Measurements from ENCODE around the gene TMEM131.
"Not testable (repeated sequence)": the region's sequence is repeated elsewhere in the genome, so short reads cannot be mapped to it uniquely, and the experiment has no call there.

The TMEM131 gene

DNA sequence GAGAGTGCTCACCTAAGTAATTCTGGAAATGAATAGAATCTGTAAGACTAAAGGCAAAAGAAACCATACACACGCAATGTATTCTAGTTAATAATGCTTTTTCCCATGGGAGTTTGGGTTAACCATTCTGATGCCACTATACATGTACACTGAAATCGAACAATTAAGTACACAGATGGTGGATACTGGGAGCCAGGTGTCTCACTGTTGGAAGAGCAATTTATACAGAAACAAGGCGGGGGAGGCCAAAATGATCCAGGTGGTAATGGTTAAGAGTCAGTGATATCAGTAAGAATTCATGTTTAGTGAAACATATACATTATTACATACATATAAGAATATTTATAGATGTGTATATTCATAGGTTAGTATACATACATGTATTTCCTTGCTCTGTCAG lies 67.2 kb downstream of the TMEM131 start:
- Histone ChIP-seq H3K4me1 (ENCODE audit: control insufficient read depth, insufficient read depth, low read length) (peaks cover 9% of the 10 kb centered on the region), H3K9me3 (ENCODE audit: control insufficient read depth, insufficient read depth, low read depth, low read length) (no peaks in the 10 kb centered on the region), H3K27me3 (ENCODE audit: control insufficient read depth, insufficient read depth, low read length) (no peaks in the 10 kb centered on the region), H3K9ac (ENCODE audit: low read length) (no peak overlapping the region), H3K36me3 (ENCODE audit: control insufficient read depth, insufficient read depth, low read length) (peaks cover 13% of the 10 kb centered on the region), H3K27ac (ENCODE audit: low read depth, low read length) (no peak overlapping the region), H3K4me3 (ENCODE audit: low read depth, low read length) (no peak overlapping the region)

- Histone ChIP-seq H3K27ac (ENCODE audit: low read depth, low read length) (no peak overlapping the region), H3K27me3 (ENCODE audit: control insufficient read depth, insufficient read depth, low read length) (no peaks in the 10 kb centered on the region), H3K4me1 (ENCODE audit: control insufficient read depth, insufficient read depth, low read length) (peaks cover 9% of the 10 kb centered on the region), H3K9ac (ENCODE audit: low read length) (no peak overlapping the region), H3K4me3 (ENCODE audit: low read depth, low read length) (no peak overlapping the region), H3K9me3 (ENCODE audit: control insufficient read depth, insufficient read depth, low read depth, low read length) (no peaks in the 10 kb centered on the region), H3K36me3 (ENCODE audit: control insufficient read depth, insufficient read depth, low read length) (peaks cover 13% of the 10 kb centered on the region)
Observed at GRCh38 chr2:97926946-97927345, 68.8 kb downstream of the TMEM131 start.

DNA sequence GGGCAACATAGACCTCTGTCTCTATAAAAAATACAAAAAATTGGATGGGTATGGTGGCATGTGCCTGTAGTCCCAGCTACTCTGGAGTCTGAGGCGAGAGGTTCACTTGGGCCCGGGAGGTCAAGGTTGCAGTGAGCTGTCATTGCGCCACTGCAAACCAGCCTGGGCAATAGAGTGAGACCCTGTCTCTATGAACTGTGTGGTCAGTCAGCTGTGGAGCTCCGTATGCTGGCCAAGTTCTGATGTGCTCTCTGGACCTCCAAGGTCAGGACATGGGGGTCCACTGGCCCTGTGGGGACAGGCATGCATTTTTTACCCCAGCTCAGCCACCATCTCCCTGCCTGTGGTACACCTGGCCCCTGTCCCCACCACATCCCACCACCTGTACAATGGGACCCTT lies 71.6 kb downstream of the TMEM131 start:
- Histone ChIP-seq H3K4me1 (ENCODE audit: control insufficient read depth, insufficient read depth, low read length) (no peaks in the 10 kb centered on the region), H3K9me3 (ENCODE audit: control insufficient read depth, insufficient read depth, low read depth, low read length) (no peaks in the 10 kb centered on the region), H3K9ac (ENCODE audit: low read length) (no peak overlapping the region), H3K4me3 (ENCODE audit: low read depth, low read length) (no peak overlapping the region), H3K36me3 (ENCODE audit: control insufficient read depth, insufficient read depth, low read length) (peaks cover 13% of the 10 kb centered on the region), H3K27ac (ENCODE audit: low read depth, low read length) (no peak overlapping the region), H3K27me3 (ENCODE audit: control insufficient read depth, insufficient read depth, low read length) (no peaks in the 10 kb centered on the region)

GRCh38 chr2:97919858-97920257 lies 75.9 kb downstream of the TMEM131 start:
- H3K27ac ChIP-seq (ENCODE audit: low read depth, low read length) = no peak overlapping the region
- peaks cover 18% of the 10 kb centered on the region for H3K4me1 ChIP-seq (ENCODE audit: control insufficient read depth, insufficient read depth, low read length)
- no peak overlapping the region for H3K4me3 ChIP-seq (ENCODE audit: low read depth, low read length)
- H3K36me3 ChIP-seq (ENCODE audit: control insufficient read depth, insufficient read depth, low read length) = peaks cover 7% of the 10 kb centered on the region
- no peaks in the 10 kb centered on the region for H3K9me3 ChIP-seq (ENCODE audit: control insufficient read depth, insufficient read depth, low read depth, low read length)
- H3K27me3 ChIP-seq (ENCODE audit: control insufficient read depth, insufficient read depth, low read length) = no peaks in the 10 kb centered on the region
- no peak overlapping the region for H3K9ac ChIP-seq (ENCODE audit: low read length)

DNA sequence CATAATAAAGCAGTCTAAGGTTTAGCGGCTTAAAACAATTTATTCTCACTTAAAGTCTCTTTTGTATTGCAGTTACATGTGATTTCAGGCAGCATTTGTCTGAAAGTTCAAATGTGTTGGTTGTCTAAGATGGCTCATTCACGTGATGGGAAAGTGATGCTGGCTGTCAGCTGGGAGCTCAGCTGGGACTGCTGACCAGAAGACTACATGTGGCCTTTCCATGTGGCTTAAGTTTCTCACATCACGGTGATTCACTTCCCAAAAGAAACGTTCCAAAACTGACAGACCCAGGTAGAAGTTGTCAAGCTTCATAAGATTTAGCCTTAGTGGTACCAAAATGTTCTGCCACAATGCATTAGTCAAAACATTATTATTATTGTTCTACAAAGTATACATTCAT lies 76.9 kb downstream of the TMEM131 start:
- H3K4me3 ChIP-seq (ENCODE audit: low read depth, low read length) = no peak overlapping the region
- H3K36me3 ChIP-seq (ENCODE audit: control insufficient read depth, insufficient read depth, low read length) = no peaks in the 10 kb centered on the region
- no peaks in the 10 kb centered on the region for H3K27me3 ChIP-seq (ENCODE audit: control insufficient read depth, insufficient read depth, low read length)
- H3K27ac ChIP-seq (ENCODE audit: low read depth, low read length) = no peak overlapping the region
- no peaks in the 10 kb centered on the region for H3K9me3 ChIP-seq (ENCODE audit: control insufficient read depth, insufficient read depth, low read depth, low read length)
- H3K9ac ChIP-seq (ENCODE audit: low read length) = no peak overlapping the region
- H3K4me1 ChIP-seq (ENCODE audit: control insufficient read depth, insufficient read depth, low read length) = peaks cover 18% of the 10 kb centered on the region

GRCh38 chr2:97917668-97918067 lies 78.1 kb downstream of the TMEM131 start:
- not testable (repeated sequence) for H3K9me3 ChIP-seq (ENCODE audit: control insufficient read depth, insufficient read depth, low read depth, low read length); H3K4me3 ChIP-seq (ENCODE audit: low read depth, low read length); H3K36me3 ChIP-seq (ENCODE audit: control insufficient read depth, insufficient read depth, low read length); H3K9ac ChIP-seq (ENCODE audit: low read length); H3K27ac ChIP-seq (ENCODE audit: low read depth, low read length); H3K27me3 ChIP-seq (ENCODE audit: control insufficient read depth, insufficient read depth, low read length)
- peaks cover 18% of the 10 kb centered on the region for H3K4me1 ChIP-seq (ENCODE audit: control insufficient read depth, insufficient read depth, low read length)

DNA sequence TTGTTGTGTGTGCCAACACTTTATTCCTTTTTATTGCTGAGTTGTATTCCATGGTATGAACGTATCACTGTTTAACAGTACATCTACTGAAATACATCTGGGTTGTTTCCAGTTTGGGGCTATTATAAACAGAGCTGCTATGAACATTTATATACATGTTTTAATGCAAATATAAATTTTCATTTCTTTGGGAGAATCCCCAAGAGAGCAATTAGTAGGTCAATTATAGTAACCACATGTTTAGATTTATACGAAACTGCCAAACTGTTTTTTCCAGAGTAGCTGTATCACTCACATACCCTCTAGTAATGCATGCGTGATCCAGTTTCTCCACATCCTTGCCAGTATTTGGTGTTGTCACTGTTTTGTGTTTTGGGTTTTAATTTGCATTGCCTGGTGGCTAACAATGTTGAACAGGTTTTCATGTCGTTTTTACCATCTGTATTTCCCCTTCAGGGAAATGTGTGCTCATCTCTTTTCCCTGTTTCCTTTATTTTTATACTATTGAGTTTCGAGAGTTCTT lies 81.0 kb downstream of the TMEM131 start:
- H3K4me3 ChIP-seq (ENCODE audit: low read depth, low read length) = no peak overlapping the region
- H3K9ac ChIP-seq (ENCODE audit: low read length) = no peak overlapping the region
- H3K36me3 ChIP-seq (ENCODE audit: control insufficient read depth, insufficient read depth, low read length) = peaks cover 3% of the 10 kb centered on the region; the same call in 1 of the 2 replicates
- H3K27ac ChIP-seq (ENCODE audit: low read depth, low read length) = no peak overlapping the region
- peaks cover 18% of the 10 kb centered on the region for H3K4me1 ChIP-seq (ENCODE audit: control insufficient read depth, insufficient read depth, low read length)
- peaks cover 2% of the 10 kb centered on the region; the same call in 1 of the 2 replicates for H3K9me3 ChIP-seq (ENCODE audit: control insufficient read depth, insufficient read depth, low read depth, low read length)
- H3K27me3 ChIP-seq (ENCODE audit: control insufficient read depth, insufficient read depth, low read length) = no peaks in the 10 kb centered on the region

DNA sequence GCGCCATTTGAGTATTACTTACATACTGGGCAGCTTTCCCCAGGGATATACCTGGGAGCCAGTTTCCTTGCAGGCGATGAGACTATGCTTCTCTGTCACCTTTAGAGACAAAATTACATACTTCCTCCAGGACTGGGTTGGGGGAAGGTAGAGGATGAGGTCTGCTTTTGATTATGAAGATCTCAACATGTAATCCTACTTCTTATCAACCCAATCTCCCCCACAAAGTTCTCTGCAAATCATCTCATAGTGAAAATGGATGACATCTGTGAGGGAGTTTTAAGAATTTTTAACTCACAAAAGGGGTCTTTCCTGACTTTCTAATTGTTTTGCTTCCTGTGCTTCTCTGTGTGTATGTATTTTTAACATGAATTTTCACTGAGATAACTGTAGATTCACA lies 81.9 kb downstream of the TMEM131 start:
- Histone ChIP-seq H3K27ac (ENCODE audit: low read depth, low read length) (no peak overlapping the region), H3K4me3 (ENCODE audit: low read depth, low read length) (no peak overlapping the region), H3K4me1 (ENCODE audit: control insufficient read depth, insufficient read depth, low read length) (peaks cover 18% of the 10 kb centered on the region), H3K36me3 (ENCODE audit: control insufficient read depth, insufficient read depth, low read length) (peaks cover 3% of the 10 kb centered on the region; the same call in 1 of the 2 replicates), H3K9ac (ENCODE audit: low read length) (no peak overlapping the region), H3K27me3 (ENCODE audit: control insufficient read depth, insufficient read depth, low read length) (no peaks in the 10 kb centered on the region), H3K9me3 (ENCODE audit: control insufficient read depth, insufficient read depth, low read depth, low read length) (peaks cover 2% of the 10 kb centered on the region; the same call in 1 of the 2 replicates)

DNA sequence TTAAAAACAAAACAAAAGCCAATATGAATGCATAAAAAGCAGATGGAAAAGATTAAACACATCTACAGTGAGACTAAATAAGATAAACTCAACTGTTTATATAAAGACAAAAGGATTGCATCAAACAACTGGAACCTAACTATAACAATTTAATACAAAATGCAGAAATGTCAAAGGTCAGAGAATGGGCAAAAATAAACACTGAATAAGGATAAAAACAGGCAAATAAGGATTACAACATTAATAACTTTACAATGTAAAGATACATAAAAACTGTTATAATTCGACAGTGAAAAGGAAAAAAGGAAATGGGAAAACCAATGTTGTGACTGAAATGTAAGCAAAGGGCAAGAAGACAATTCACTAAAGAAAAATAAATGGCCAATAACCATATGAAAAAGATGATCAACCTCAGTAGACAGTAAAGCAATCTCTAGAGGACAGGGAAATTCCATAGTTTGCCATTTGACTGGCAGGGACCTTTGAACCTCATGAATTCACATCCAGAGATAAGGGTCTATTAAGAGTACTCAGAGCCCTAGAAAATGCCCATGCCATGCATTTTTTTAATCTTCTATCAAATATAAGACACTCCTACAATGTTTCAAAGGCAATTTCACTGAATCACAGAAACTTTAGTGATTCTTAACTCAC lies 83.7 kb downstream of the TMEM131 start:
- Histone ChIP-seq H3K9ac (ENCODE audit: low read length) (no peak overlapping the region), H3K36me3 (ENCODE audit: control insufficient read depth, insufficient read depth, low read length) (peaks cover 3% of the 10 kb centered on the region; the same call in 1 of the 2 replicates), H3K4me1 (ENCODE audit: control insufficient read depth, insufficient read depth, low read length) (peaks cover 11% of the 10 kb centered on the region; the same call in 1 of the 2 replicates), H3K9me3 (ENCODE audit: control insufficient read depth, insufficient read depth, low read depth, low read length) (peaks cover 2% of the 10 kb centered on the region; the same call in 1 of the 2 replicates), H3K27ac (ENCODE audit: low read depth, low read length) (no peak overlapping the region), H3K4me3 (ENCODE audit: low read depth, low read length) (no peak overlapping the region), H3K27me3 (ENCODE audit: control insufficient read depth, insufficient read depth, low read length) (no peaks in the 10 kb centered on the region)

DNA sequence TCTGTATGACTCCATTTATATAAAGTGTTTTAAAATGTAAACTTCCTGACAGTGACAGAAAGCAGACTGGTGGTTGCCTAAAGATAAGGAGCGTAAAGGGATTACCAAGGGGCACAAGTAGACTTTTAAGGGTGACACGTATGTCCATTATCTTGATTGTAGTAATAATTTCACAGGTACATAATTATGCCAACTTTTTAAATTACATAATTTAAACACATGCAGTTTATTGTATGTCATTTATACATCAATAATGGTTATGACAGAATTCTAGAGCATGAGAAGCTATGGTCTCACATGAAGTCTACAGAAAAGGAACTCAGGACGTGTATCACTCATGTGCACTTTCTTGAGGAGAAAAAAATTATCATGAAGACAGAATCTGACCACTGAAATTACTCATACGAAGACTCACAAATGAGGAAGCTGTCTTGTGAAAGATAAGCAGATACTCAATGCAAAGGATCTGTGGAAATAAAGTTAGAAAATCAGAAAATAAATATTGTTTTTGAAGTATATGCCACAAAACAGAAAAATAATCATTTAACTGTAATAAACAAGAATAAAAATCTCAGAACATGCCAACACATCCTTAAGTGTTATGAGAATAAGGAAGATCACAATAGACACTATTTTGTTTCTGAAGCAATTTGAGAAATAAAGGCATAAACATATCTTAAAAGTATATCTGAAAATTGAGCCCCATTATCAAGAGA lies 84.4 kb downstream of the TMEM131 start:
- peaks cover 2% of the 10 kb centered on the region; the same call in 1 of the 2 replicates for H3K9me3 ChIP-seq (ENCODE audit: control insufficient read depth, insufficient read depth, low read depth, low read length)
- H3K9ac ChIP-seq (ENCODE audit: low read length) = no peak overlapping the region
- no peak overlapping the region for H3K4me3 ChIP-seq (ENCODE audit: low read depth, low read length)
- peaks cover 4% of the 10 kb centered on the region; the same call in 1 of the 2 replicates for H3K4me1 ChIP-seq (ENCODE audit: control insufficient read depth, insufficient read depth, low read length)
- H3K36me3 ChIP-seq (ENCODE audit: control insufficient read depth, insufficient read depth, low read length) = peaks cover 8% of the 10 kb centered on the region; the same call in 1 of the 2 replicates
- H3K27ac ChIP-seq (ENCODE audit: low read depth, low read length) = no peak overlapping the region
- no peaks in the 10 kb centered on the region for H3K27me3 ChIP-seq (ENCODE audit: control insufficient read depth, insufficient read depth, low read length)

All from HUES6 (cell line).